ENCODE measurements around the gene VPS39.

VPS39 gene

DNA sequence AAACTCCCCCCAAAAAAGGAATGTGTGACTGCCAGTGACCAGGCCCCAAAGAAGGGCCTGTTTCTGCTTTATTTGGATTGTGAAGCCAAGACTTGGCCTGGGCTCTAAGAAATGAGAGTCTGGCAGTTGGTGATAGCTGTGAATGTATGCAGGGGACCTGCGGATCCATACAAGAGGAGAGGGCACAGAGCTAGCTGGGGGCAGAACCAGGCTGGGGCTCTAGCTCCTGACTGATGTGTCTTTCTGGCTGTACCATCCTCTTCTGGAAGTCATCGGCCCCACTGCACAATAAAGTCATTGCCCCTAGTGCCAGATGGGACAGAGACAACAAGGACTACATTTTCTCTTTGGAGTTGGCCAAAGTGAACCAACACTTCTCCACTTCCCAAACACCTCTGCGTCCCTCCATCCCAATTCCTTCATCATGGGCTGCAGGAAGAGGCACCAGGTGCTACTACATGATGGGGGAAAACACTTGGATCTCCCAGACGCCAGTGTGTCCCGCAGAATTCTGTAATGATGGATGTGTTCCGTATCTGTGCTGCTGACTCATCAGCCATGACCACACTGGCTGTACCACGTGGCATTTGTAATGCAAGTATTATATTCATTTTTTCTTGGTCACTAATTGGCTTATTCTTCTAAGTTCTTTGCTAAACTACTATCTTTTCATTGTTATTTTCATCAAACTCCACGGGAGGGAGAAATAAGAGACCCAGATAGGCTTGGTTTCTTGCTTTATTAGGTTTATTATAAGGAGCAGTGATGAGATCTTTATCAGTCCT, 49.9 kb downstream of the VPS39 start:
- no peak for DNase-seq

DNA sequence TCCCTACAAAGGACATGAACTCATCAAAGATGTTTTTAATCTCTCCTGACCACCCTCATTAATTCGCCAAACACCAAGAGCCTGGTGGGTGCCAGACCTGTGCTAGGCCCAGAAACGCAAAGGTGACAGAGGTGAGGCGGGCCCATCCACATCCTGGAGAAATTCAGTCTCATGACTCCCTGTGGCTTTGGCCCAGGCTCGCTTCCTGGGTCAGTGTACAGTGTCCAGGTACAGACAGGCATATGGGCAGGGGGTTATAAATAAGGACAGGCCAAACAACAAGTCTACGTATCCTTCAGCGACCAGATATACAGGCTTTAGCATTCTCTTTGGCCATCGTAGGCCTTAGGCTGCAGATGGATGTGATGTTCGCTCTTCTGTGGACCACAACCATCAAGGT, 50.7 kb downstream of the VPS39 start:
- DNase-seq: no peak

DNA sequence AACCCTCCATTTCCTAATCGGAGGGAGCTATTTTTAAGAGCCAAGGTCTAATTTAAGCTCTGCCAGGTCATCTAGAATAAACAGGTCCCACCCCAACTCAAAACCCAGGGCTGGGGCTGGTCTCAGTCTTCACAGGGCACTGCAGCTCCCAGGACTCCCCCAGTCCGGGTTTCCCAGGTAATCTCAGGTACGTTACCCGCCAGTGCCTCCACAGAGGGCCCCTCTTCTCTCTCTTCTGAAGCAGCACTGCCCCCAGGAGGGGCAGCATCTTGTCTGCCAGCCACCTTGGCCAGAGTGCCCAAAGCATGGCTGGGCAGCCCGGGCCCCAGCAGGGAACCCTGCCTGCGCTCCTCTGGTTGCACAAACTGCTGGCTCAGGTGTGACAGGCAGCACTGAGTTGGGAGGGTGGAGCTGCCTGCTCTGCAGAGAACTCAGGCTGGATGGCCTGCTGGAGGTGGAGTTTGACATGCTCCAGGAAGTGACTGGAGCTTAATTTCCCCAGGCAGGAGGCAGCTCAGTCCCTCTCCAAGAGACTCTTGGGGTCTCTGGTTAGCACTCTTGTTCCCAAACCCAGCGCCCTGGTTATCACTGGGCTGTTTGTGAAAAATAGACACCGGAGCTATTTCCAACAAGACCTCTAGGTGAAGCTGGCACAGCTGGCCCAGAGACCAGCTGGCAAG, 51.7 kb downstream of the VPS39 start, which contains the start of gene PLA2G4F:
Gene PLA2G4F (minus strand): TSS at position 394 of the 680 bp plus-strand sequence. CDS start 87 bp downstream, at position 307.
- DNase-seq: no peak

DNA sequence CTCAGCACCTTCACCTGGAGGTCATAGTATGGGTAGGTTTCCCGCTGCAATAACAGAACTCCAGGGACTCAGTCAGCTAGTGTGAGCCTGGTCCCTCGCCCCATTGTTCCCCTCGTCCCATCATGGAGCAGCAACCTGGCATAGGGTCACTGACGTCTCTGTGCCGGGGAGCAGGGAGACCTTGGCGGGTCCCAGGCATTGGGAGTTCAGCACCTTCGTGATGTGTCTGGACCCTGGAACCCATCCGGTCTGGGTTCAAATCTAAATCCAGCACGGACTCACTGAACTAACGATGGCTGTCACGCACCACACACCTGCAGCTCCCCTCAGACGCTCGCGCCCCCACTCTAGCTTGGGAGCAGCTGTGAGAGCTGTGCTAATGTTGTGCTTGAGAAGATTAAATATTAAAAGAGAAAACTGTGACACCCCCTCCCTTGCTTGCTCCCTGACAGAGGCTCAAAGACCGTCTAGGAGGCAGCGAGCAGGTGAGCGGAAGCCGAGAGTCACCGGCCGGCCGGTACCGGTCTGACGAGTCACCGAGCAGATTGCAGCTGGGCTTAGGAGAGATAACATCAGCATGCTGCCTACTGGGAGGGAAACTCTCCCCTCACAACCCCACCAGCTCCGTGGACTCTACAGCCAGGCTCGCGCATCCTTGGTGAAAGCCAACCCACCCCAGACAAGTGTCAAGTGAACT, 52.4 kb downstream of the VPS39 start:
- no peak for DNase-seq

DNA sequence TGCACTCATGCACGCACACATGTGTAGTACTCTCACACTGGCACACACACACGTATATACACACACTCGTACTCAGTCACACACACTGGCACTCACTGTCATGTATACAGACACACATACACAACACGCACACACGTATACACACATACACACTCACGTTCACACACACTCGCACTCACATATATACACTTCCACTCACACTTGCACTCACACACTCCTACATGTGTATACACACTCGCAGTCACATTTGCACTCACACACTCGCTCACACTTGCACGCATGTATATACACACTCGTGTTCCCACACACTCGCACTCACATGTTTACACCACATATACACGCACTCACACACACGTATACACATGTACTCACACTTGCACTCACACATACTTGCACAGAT, 53.1 kb downstream of the VPS39 start:
- DNase-seq: no peak

DNA sequence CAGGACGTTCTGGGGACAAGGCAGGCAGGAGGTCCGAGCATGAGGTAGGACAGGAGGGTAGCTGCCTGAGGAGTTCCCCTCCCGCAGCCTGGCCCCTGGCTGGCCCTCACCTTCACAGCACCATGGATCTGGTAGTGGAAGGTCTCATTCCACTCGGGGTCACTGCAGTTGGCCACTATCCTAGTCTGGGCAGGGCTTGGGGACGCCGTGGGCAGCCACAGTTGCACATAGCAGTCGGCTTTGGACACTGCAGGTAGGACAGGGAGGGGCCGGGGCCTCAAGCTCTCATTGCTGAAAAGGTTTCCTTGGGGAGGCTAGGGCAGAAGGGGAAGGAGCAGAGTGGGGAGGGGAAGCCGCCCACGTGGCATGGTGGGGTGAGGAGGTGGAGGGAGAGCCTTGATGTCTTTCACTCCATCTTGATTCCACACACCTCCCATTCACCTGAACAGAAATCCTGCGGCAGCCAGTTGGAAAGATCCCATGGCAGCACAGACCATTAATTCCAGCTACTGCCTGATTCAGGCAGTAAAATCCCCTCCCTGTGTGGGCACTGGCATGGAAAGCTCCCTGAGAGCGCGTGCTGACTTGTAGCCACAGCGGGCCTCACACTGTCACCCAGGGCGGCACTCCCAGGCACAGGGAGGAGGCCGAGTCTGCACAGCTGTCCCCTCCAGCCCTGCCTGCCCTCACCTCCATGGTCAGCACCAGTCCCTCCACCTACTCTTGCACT, 53.7 kb downstream of the VPS39 start:
- DNase-seq: no peak

DNA sequence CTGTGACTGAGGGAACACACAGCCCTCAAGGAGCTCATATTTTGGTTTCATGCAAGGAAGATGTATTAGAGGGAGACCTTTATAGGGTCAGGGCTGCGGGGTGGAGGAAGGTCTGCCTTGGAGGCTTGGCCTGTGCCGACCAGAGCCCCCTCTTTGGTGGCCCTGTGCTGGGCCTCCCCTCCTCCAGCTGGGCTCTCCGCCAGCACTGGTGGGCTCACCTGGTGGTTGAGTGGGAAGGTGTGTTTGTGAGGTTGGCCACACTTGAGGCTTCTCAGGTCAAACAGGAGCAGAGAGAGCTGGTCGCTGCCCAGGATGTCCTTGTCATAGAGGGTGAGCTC, 54.3 kb downstream of the VPS39 start:
- DNase-seq: no peak

DNA sequence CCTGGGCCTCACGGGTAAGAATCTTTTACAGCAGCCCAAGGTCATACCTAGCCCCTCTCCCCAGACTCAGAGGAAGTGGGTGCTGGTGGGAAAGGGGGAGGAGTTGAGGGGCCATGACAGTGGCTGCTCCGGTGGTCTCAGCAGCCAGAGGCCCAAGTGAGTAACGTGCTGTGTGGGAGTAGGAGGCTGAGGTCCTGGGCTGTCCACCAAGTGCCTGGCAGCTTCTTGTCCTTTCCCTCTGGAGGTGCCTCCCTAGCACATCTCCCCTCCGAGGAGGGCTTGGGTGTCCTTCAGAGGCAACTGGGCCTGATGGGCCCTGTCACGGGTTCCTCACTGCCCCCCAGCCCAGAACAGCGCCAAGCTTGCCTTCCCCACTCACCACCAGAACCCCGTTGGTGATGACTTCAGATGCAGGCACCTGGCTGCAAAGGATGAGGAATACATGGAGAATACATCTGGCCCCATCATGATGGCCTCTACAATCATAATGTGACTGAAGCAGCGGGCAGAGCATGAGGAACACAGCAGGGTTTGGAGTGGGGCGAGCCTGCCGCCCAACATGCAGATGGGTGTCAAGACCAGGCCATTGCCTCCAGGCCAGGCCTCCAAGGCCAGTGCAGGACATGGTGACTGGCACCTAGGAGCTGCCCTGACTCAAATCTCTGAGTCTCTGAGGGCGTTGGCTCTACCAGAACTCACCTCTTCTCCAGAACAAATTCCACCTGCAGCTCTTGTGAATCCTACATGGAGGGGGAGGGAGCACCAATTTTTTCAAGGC, 55.0 kb downstream of the VPS39 start:
- no peak for DNase-seq

DNA sequence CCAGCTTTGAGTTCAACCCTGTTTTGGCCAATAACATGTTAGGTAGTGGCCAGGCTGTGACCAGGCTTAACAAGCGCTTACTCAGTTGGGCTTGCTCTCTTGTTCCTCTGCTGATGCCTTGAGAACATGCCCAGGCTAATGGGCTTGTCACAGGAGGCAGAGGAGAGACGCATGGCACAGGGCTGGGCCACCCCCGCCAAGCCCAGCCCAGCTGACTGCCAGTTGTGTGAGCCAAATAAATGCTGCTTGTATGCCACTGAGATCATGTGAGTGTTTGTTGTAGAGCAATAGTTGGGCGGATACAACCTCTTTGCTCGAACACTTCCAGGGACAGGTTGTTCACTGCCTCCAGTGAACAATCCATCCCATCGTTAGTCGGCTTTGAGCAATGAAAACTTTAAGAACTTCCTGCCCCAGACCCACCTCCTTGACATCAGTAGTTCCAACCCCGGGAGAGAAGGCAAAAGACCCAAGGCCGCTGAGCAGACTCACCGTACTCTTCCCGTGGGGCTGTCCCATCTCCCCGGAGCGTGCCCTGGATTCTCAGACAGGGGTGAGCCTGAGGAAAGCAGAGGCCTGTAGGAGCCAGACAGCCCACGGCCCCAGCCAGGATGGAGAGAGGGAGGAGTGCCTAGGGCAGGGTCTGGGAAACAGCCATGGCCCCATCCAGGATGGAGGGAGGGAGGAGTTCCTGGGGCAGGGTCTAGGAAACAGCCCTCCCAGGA, 55.7 kb downstream of the VPS39 start:
- no peak for DNase-seq

DNA sequence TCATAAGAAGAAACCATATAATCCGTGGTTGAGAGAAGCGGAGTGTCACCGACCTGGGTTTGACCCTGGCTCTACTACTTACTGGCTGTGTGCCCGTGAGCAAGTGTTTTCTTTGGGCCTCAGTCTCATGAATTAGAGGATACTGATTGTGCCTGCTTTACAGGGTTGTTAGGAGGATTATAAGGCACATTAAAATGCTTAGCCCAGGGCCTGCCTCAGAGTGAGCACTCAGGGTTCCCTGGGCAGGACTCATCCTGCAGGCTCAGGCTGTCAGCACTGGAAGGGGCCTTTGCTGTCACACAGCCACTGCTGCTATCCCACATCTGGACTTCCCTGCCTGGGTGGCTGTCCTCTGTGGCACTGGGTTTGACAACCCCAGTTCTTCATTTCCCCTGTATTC, 56.4 kb downstream of the VPS39 start:
- DNase-seq: no peak

DNA sequence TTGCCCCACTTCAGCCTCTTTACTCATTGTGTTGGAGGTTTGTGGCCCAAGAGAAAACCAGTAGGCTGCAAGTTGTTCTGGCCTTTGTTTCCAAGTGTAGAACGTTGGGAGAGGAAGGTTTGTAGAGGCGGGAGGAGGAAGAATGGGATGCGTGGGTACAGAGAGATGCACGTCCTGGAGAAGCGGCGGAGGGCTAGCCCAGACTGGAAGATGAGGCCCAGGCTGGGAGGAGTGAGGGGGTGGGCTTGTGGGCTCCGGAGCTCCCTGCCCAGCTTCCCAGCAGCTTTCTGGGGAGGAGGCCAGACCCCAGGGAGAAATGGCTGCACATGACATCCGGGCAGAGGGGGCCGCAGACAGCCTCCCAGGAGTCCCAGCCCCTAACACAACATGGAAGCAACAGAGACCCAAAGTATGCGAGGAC, 57.0 kb downstream of the VPS39 start:
- DNase-seq: no peak

DNA sequence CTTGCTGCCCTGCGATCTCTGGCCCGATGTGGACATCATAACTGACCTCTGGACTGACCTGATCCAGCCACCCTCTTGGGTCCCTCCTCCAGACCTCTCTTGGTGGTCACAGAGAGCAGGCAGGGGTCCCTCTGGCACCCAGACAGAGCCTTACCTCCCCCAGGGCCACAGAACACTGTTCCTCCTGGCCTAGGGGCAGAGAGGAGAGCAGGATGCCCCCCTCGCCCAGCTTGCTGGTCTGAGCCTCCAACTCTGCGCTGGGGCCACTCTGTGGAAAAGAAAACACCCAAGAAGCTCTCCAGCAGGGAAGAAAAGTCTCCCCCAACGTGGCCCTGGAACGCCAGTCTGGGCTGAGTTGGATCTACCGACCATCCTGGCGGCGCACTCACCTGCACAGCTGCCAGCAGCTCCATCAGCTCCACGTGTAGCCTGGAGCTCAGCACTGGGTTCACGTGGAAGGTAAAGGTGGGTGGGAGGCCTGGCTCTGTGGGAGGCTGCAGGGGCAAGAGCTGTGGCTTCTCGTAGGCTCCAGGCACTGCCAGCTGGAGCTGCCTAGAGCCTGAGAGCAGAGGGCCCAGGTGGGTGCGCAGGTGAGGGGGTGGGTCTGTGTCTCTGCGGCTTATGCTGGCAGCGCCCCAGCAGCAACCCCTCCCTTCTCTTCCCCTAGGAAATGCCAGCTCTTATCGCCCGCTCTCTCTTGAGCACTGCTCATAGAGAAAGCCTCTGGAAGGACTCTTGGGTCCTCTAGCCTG, 57.7 kb downstream of the VPS39 start:
- no peak for DNase-seq

DNA sequence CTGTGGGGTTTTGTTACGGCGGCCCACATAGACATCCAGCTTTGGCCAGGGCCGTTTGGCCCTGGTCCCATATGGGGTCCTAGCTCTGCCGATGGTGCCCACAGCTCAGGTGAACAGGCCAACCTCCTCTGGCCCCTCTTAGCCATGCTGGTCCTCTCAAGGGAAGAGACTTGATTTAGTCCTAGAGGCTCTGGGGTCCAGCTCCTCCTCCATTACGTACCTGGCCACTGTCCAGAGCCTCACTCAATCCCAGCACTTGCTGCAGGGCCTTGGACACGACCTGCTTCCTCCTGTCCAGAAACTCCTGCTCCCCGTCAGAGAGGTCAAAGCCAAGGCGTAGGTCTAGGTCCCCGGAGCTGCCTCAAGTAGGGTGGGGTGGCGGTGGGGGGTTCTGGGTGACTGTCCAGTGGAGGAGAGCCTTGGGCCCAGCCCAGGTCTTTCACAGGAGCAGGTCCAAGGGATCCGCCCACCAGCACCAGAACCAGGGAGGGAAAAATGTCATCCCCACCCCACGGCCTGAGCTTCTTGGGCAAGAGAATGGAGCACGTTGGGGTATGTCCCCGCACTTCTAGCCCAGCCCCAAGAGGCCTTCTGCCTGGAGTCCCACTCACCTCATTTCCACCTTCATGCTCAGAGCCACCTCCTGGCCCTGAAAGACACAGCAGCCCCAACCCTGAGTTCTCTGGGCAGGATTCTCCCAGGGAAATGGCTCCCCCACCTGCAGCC, 58.4 kb downstream of the VPS39 start:
- DNase-seq: no peak

DNA sequence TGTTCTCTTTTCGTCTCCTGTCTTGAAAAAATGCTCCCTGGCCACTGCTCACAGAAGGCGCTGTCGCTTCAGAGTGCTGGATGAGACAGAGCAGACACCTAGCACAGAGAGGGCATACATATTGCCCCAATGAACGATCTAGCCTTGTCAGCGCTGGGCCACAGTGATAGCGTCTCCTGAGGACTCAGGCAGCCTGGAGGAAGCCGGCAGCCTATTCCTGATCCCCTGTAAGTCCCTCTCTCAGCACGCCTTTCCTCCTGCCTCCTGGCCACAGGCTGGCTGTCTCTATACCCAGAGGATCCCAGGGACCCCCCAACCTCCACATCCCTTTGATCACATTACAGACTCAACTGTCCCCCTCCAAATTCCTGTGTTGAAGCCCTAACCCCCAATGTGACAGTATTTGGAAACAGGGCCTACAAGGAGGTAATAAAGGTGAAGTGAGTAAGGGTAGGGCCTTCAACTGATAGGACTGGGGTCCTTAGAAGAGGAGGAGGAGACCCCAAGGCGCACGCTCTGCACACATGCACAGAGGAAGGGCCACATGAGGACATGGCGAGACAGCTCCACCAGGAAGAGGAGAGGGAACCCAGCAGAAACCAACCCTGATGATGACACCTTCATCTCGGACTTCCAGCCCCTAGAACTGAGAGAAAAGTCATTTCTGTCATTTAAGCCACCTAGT, 59.2 kb downstream of the VPS39 start:
- no peak for DNase-seq

DNA sequence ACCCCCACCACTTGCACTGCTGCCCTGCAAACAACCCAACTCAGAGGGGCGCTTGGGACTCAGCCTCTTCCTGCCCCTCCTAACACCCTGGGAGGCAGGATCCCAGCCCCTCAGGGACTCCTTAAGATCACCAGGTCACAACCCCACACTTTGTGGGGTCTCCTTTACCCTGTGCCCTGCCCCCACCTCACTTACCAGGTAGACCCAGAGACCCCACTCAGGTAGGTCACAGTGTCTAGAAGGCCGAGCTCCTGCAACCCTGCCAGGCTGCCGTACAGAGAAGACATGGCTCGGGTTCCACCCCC, 60.7 kb downstream of the VPS39 start:
- no peak for DNase-seq

DNA sequence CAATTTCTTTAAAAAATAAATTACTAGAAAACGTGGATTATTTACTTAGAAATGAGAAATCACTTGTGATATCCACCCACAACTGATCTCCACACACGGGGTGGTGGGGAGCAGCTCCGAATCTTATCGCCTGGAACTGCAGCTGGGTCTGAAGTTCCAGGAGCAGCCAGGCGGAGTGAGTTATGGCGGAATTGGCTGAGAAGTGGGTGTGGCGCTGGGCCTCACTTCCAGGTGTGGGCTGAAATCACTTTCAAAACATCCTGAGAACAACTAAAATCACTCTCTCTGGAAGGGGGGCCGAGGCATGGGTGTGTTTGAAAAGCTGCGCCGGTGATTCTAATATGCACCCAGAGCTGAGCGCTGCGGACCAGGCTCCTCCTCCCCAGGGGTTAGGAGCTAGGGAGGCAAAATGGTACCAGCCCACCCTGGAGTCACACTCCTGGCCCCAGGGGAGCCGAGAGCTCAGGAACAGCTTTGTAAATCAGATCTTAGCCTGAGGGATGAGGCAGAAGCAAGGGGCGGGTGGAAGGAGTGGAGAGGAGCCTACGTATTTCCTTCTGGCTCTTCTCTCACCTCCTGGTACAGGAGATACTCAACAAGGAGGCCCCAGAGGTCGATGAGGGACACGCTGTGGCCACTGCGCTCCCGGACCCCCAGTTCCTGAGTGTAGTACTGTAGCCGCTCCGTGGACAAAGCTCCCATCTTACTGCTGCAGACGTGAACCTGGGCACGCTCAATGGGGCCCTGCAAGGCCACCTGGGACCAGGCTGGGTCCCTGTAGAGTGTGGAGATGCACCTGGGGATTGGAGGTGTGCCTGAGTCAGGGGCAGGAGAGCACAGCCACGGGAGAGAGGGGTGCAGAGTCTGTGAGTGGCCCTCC, 61.3 kb downstream of the VPS39 start:
- no peak for DNase-seq

DNA sequence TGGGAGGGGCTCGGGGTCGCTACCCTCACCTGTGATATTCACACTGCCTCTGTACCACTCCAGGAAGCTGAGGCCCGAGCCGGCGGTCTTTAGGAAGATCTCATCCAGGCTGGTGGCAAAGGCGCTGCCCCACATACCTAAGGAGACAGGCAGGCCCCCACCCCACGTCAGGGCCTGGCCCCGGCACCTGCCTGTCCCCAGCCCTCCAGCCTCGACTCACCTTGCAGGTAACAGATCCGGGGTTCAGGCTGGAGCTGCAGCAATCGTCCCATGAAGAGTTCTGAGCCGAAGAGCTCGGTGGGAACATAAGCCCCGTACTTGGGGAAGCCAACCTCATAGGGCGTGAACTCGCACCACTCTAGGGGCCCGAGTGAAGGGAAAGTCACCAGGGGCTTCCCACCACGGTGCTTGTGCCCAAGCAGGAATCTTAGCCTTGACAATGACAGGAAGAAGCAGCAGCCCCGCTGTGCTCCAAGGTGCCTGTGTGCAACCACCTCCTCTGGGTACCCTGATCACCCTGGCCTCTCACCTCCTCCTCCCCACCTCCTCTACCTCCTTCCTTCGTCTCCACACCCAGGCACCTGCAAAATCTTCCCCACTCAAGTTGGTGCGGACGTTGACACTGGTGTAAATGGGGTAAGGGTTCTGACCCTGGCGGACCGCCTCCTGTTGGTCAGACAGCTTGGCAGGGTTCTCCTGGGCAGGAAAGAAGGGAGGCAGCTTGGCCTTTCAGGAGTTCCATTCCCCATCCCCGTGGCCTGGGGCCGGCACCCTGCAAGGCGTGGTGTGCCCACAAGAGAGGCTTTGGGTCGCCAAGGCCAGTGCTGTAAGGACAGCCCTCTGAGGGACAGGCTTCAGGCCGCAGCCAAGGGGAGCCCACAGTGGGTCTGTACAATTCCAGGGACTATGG, 62.3 kb downstream of the VPS39 start:
- no peak for DNase-seq
